Measurements from ENCODE around the gene ABCC9.

The ABCC9 gene

GRCh38 chr12:21769307-21769706 lies 171.9 kb downstream of the ABCC9 start:
- no peak for DNase-seq

GRCh38 chr12:21766403-21766802 lies 174.8 kb downstream of the ABCC9 start:
- DNase-seq, result no peak

- DNase-seq, result no peak
Measured at GRCh38 chr12:21764950-21765349, 176.3 kb downstream of the ABCC9 start.

- no peak for DNase-seq
Measured at GRCh38 chr12:21764065-21764464, 177.2 kb downstream of the ABCC9 start.

GRCh38 chr12:21763531-21763930 lies 177.7 kb downstream of the ABCC9 start:
- no peak for DNase-seq

GRCh38 chr12:21759737-21760136 lies 181.5 kb downstream of the ABCC9 start:
- no peak for DNase-seq

- DNase-seq, result no peak
Measured at GRCh38 chr12:21757735-21758134, 183.5 kb downstream of the ABCC9 start.

- no peak for DNase-seq
Measured at GRCh38 chr12:21756699-21757098, 184.5 kb downstream of the ABCC9 start.

- DNase-seq, result no peak
Measured at GRCh38 chr12:21751517-21751916, 189.7 kb downstream of the ABCC9 start.
